AG09319 (cell line): ENCODE results near the gene SFRP4.
A peak's percentile ranks its signal among the peaks of the same experiment; 100 is the strongest.

Source experiments
- DNase-seq: peaks from one replicate; pipeline ENCODE4 v3.0.0-alpha.2; 2010; ENCODE audit warnings: low read depth; ENCODE audit errors: extremely low read depth
- CTCF ChIP-seq: IDR thresholded peaks from 2 replicates; pipeline ENCODE4 v1.5.1; 2011; ENCODE audit warnings: low read depth, mild to moderate bottlenecking, inconsistent platforms, low read length, moderate library complexity

The SFRP4 gene

GRCh38 chr7:37915438-37915837 is 1.2 kb downstream of the SFRP4 start:
- TF ChIP-seq CTCF: no peak
- DNase-seq: no peak

DNA sequence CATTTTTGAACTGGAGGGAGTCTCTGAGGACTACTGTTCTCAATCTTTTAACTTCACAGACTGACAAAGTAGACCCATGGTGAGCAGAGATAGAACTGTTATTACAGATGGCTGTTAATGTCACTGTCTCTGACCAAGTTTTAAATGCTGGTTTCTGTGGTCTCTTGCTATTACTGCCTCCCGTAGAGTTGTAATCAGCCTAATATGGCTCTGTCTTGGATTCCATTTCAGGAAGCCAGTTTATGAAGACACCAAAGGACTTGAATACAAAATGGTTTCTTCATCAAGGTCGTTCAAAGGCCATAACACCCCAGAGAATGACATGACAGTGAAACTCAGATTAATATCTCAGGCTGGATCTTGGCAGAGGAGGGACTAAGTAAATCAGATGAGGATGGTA is 3.9 kb downstream of the SFRP4 start:
- no peak for DNase-seq
- no peak for TF ChIP-seq CTCF

DNA sequence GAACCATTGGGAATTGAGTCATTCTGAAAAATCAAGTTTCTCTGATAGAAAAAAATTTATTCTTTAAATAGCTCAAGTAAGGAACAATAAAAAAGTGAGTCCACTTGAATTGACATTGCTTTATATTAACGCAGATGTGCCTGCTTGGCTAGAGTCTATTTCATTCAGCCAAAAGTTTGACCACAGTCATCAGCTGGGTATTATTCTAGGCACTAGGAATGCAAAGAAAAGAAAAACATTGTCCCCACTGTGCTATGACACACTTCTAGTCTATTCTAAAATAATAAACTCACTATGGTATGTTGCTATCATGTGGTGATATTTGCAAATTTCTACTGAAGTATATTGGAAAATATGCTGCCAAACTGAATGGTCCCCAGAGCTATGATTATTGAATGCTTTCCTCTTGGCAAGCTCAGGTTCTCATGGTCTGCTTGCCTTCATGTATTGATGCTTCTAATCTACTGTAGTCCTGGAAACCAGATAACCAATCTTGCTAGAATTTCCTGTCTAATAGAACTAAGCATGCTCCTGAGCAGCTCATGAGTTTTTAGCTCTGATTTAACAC is 8.3 kb downstream of the SFRP4 start:
- TF ChIP-seq CTCF: no peak
- DNase-seq: no peak

DNA sequence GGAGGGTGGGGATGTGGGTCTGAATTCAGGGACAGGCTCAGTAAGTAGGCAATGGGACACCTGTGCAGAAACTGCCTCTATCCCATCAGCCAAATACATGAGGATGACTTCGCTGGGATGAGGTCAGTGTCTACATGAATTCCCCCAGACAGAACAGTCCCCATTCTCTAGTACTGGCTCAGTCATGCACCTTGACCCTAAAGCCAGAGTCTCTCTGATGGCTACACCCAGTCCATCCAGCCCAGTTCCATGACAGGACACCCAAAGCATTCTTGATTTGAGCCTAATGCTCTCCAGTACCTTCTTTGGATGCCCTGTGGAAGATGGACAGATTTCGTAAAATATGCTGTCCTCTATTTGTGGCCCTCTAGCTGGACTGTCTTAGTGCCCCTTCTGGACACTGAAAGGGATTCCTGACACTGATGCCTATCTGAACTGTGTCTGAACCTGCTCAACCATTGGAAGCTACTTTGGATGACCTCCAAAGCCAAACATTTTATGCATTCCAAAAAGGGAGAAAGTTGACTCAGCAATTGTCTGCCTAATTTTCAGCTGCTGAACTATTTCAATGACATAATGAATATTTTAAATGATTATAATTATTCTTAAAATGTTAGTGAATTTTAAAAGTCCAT is 14.6 kb downstream of the SFRP4 start:
- DNase-seq: no peak
- TF ChIP-seq CTCF: no peak

GRCh38 chr7:37901236-37901827 is 15.3 kb downstream of the SFRP4 start:
- no peak for DNase-seq
- TF ChIP-seq CTCF: peak; percentile 47

GRCh38 chr7:37899712-37900247 is 16.8 kb downstream of the SFRP4 start:
- no peak for DNase-seq

More at GRCh38 chr7:37899712-37900247, 16.8 kb downstream of the SFRP4 start:
- no peak for TF ChIP-seq CTCF
